HL-60 (cell line): ENCODE results near the gene ASTN2.

Experiments used
- DNase-seq, 2 experiments: peaks; one replicate each; pipeline ENCODE4 v3.0.0-alpha.2; 2010 to 2020; ENCODE audit warnings: low read depth in 1 of 2, low spot score in 1 of 2
- H3K27ac ChIP-seq: fragments of 250-450 bp; sonication (Bioruptor Pico); replicated peaks from 2 replicates; pipeline ENCODE4 v1.5.1; 2020; ENCODE audit warnings: mild to moderate bottlenecking, moderate library complexity
- H3K27me3 ChIP-seq: fragments of 250-450 bp; sonication (Bioruptor Pico); 2 replicates; pipeline ENCODE4 v1.5.1; 2021; ENCODE audit warnings: mild to moderate bottlenecking, moderate library complexity; ENCODE audit not compliant: insufficient read depth, poor library complexity, severe bottlenecking
- H3K4me3 ChIP-seq: replicated peaks from 2 replicates; pipeline ENCODE4 v1.5.1; 2011; ENCODE audit warnings: mild to moderate bottlenecking, control low read depth, low read length; ENCODE audit not compliant: insufficient read depth
- CTCF ChIP-seq: IDR thresholded peaks from one replicate; pipeline ENCODE4 v1.5.1; 2011; ENCODE audit warnings: low read length, control low read depth, inconsistent platforms; ENCODE audit not compliant: insufficient read depth
- GABPA ChIP-seq: IDR thresholded peaks from 2 replicates; pipeline ENCODE4 v1.6.1; 2012; ENCODE audit warnings: low read depth
- POLR2AphosphoS5 ChIP-seq: IDR thresholded peaks from 2 replicates; pipeline ENCODE4 v1.6.1; 2012; ENCODE audit warnings: low read depth
- REST ChIP-seq: IDR thresholded peaks from 2 replicates; pipeline ENCODE4 v1.6.1; 2012; ENCODE audit warnings: low read depth; ENCODE audit not compliant: insufficient replicate concordance
- SPI1 ChIP-seq: IDR thresholded peaks from 2 replicates; pipeline ENCODE4 v1.6.1; 2012; ENCODE audit warnings: low read depth, mild to moderate bottlenecking, borderline replicate concordance

The ASTN2 gene

DNA sequence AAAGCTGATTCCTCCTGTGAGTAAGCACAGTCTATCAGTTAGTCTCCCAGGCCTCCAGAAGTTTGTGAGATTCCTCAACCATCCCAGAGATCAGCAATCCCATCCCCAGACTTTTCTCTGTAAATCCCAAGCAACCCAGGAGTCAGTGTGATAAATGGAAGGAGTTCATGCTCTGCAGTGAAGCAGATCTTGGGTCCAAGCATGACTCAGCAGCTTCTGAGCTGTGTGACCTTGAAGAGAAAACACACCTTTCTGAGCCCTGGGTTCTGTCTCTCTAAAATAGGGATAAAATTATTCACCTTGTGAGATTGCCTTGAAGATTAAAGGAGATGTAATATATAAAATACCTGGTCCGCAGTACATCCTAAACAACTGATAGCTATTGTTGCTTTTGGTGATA is 318.7 kb downstream of the ASTN2 start:
- H3K27me3 ChIP-seq, result no peaks in the 10 kb centered on the region
- H3K4me3 ChIP-seq, result no peak overlapping the region
- no peak for DNase-seq
- TF ChIP-seq REST (no peak), POLR2AphosphoS5 (no peak), SPI1 (no peak), CTCF (no peak), GABPA (no peak)
- H3K27ac ChIP-seq, result no peak overlapping the region

- no peak overlapping the region for H3K4me3 ChIP-seq
- H3K27me3 ChIP-seq, result no peaks in the 10 kb centered on the region
- TF ChIP-seq REST (no peak), GABPA (no peak), SPI1 (no peak), POLR2AphosphoS5 (no peak), CTCF (no peak)
- DNase-seq, result no peak
- H3K27ac ChIP-seq, result no peak overlapping the region
Measured at GRCh38 chr9:117095081-117095480, 319.8 kb downstream of the ASTN2 start.

DNA sequence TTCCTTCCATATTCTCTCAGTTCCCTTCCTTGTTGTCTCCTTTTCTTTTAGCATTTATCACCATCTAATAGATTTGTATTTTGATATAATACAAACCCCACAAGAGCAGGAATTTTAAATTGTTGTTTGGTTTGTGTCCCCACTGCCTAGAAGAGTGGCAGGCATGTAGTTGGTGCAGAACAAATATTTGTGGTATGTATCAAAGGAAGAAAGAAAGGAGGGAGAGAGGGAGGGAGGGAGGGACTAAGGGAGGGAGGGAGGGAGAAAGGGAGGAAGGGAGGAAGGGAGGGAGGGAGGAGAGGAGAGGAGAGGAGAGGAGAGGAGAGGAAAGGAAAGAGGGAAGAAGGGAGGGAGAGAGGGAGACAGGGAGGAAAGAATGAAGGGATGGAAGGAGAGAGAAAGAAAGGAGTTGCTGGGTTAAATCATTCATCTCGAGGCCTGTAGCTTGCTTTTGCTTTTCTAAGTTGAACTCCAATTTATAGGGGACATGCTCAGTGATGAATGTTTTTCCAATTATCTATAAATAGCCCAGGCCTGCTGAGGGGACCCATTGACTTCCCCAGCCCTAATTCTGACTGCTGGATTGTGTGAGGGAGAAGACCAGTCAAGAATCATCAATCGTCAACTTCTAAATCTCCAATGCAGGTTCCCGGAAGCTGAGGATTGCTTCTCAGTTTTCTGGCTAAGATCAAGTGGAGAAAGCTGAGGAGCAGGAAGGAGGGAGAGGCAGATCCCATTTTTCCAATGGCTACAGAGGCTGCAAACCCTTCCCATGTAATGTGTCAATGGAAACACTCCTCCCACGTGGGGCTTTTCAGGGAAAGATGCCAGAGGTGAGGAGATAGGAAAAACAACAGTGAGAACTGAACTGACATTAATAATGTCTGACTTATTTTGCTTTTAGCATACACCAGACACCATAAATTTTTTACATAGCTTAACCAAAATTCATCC is 320.7 kb downstream of the ASTN2 start:
- TF ChIP-seq POLR2AphosphoS5 (no peak), REST (no peak), SPI1 (no peak), GABPA (no peak), CTCF (no peak)
- no peak for DNase-seq
- Histone ChIP-seq H3K4me3 (no peak overlapping the region), H3K27me3 (no peaks in the 10 kb centered on the region), H3K27ac (no peak overlapping the region)
